Measurements from ENCODE around the gene NTM. TPM values are rescaled to one million over a fixed set of nuclear protein-coding genes. Genes with fewer than 3 reads are reported as not detected.

NTM gene
- polyA plus RNA-seq, 4 donors: 0.94 to 3.1 (median 1.4) TPM; not detected in 1

GRCh38 chr11:131852757-131853156 is 482.3 kb downstream of the NTM start:
- Histone ChIP-seq H3K9me3 (ENCODE audit: control insufficient read depth in 2 of 2, insufficient read depth in 1 of 2, low read depth in 1 of 2, low read length in 1 of 2) (no peaks in the 10 kb centered on the region), H3K27me3 (ENCODE audit: control insufficient read depth in 3 of 3, insufficient read depth in 3 of 3, low read length in 3 of 3) (no peaks in the 10 kb centered on the region), H3K4me1 (ENCODE audit: control insufficient read depth in 3 of 3, insufficient read depth in 2 of 3, low read depth in 1 of 3, low read length in 2 of 3) (no peaks in the 10 kb centered on the region), H3K27ac (ENCODE audit: low read depth in 1 of 3, low read length in 2 of 3) (no peak overlapping the region), H3K4me3 (ENCODE audit: low read depth in 1 of 3, low read length in 3 of 3) (no peak overlapping the region), H3K36me3 (ENCODE audit: control insufficient read depth in 3 of 3, insufficient read depth in 2 of 3, low read depth in 1 of 3, low read length in 3 of 3) (no peaks in the 10 kb centered on the region)
- DNase-seq: no peak
- 90 to 95% (median 93%) methylated on average over 3 of the region's 3 CpGs for WGBS, 3 donors
- no peak for FAIRE-seq

GRCh38 chr11:131854391-131854790 is 484.0 kb downstream of the NTM start:
- no peaks in the 10 kb centered on the region for H3K4me1 ChIP-seq (ENCODE audit: control insufficient read depth in 3 of 3, insufficient read depth in 2 of 3, low read depth in 1 of 3, low read length in 2 of 3)
- no peak overlapping the region for H3K4me3 ChIP-seq (ENCODE audit: low read depth in 1 of 3, low read length in 3 of 3)
- H3K36me3 ChIP-seq (ENCODE audit: control insufficient read depth in 3 of 3, insufficient read depth in 2 of 3, low read depth in 1 of 3, low read length in 3 of 3): no peaks in the 10 kb centered on the region
- DNase-seq (no peak), FAIRE-seq (no peak)
- no peaks in the 10 kb centered on the region for H3K27me3 ChIP-seq (ENCODE audit: control insufficient read depth in 3 of 3, insufficient read depth in 3 of 3, low read length in 3 of 3)
- 79 to 84% (median 81%) methylated on average over 4 of the region's 4 CpGs for WGBS, 3 donors
- H3K9me3 ChIP-seq (ENCODE audit: control insufficient read depth in 2 of 2, insufficient read depth in 1 of 2, low read depth in 1 of 2, low read length in 1 of 2): no peaks in the 10 kb centered on the region
- no peak overlapping the region for H3K27ac ChIP-seq (ENCODE audit: low read depth in 1 of 3, low read length in 2 of 3)

- H3K36me3 ChIP-seq (ENCODE audit: control insufficient read depth in 3 of 3, insufficient read depth in 2 of 3, low read depth in 1 of 3, low read length in 3 of 3): no peaks in the 10 kb centered on the region
- FAIRE-seq: no peak
Observed at GRCh38 chr11:131855320-131855719, 484.9 kb downstream of the NTM start.

GRCh38 chr11:131857246-131857645 is 486.8 kb downstream of the NTM start:
- Histone ChIP-seq H3K4me1 (ENCODE audit: control insufficient read depth in 3 of 3, insufficient read depth in 2 of 3, low read depth in 1 of 3, low read length in 2 of 3) (no peaks in the 10 kb centered on the region), H3K4me3 (ENCODE audit: low read depth in 1 of 3, low read length in 3 of 3) (no peak overlapping the region), H3K9me3 (ENCODE audit: control insufficient read depth in 2 of 2, insufficient read depth in 1 of 2, low read depth in 1 of 2, low read length in 1 of 2) (no peaks in the 10 kb centered on the region), H3K27ac (ENCODE audit: low read depth in 1 of 3, low read length in 2 of 3) (no peak overlapping the region), H3K27me3 (ENCODE audit: control insufficient read depth in 3 of 3, insufficient read depth in 3 of 3, low read length in 3 of 3) (no peaks in the 10 kb centered on the region), H3K36me3 (ENCODE audit: control insufficient read depth in 3 of 3, insufficient read depth in 2 of 3, low read depth in 1 of 3, low read length in 3 of 3) (no peaks in the 10 kb centered on the region)
- no peak for DNase-seq
- 63 to 71% (median 69%) methylated on average over 5 of the region's 5 CpGs for WGBS, 3 donors
- no peak for FAIRE-seq

More at GRCh38 chr11:131855320-131855719, 484.9 kb downstream of the NTM start:
- Histone ChIP-seq H3K4me1 (ENCODE audit: control insufficient read depth in 3 of 3, insufficient read depth in 2 of 3, low read depth in 1 of 3, low read length in 2 of 3) (no peaks in the 10 kb centered on the region), H3K27ac (ENCODE audit: low read depth in 1 of 3, low read length in 2 of 3) (no peak overlapping the region), H3K4me3 (ENCODE audit: low read depth in 1 of 3, low read length in 3 of 3) (no peak overlapping the region), H3K27me3 (ENCODE audit: control insufficient read depth in 3 of 3, insufficient read depth in 3 of 3, low read length in 3 of 3) (no peaks in the 10 kb centered on the region), H3K9me3 (ENCODE audit: control insufficient read depth in 2 of 2, insufficient read depth in 1 of 2, low read depth in 1 of 2, low read length in 1 of 2) (no peaks in the 10 kb centered on the region)
- DNase-seq: no peak

- Histone ChIP-seq H3K4me3 (ENCODE audit: low read depth in 1 of 3, low read length in 3 of 3) (no peak overlapping the region), H3K9me3 (ENCODE audit: control insufficient read depth in 2 of 2, insufficient read depth in 1 of 2, low read depth in 1 of 2, low read length in 1 of 2) (no peaks in the 10 kb centered on the region), H3K27me3 (ENCODE audit: control insufficient read depth in 3 of 3, insufficient read depth in 3 of 3, low read length in 3 of 3) (no peaks in the 10 kb centered on the region), H3K27ac (ENCODE audit: low read depth in 1 of 3, low read length in 2 of 3) (no peak overlapping the region), H3K4me1 (ENCODE audit: control insufficient read depth in 3 of 3, insufficient read depth in 2 of 3, low read depth in 1 of 3, low read length in 2 of 3) (no peaks in the 10 kb centered on the region), H3K36me3 (ENCODE audit: control insufficient read depth in 3 of 3, insufficient read depth in 2 of 3, low read depth in 1 of 3, low read length in 3 of 3) (no peaks in the 10 kb centered on the region)
- DNase-seq (no peak), FAIRE-seq (no peak)
- WGBS, 3 donors: 66 to 72% (median 69%) methylated on average over 11 of the region's 11 CpGs
Observed at GRCh38 chr11:131858505-131858904, 488.1 kb downstream of the NTM start.

GRCh38 chr11:131859538-131860210 is 489.3 kb downstream of the NTM start:
- H3K27me3 ChIP-seq (ENCODE audit: control insufficient read depth in 3 of 3, insufficient read depth in 3 of 3, low read length in 3 of 3): no peaks in the 10 kb centered on the region
- H3K27ac ChIP-seq (ENCODE audit: low read depth in 1 of 3, low read length in 2 of 3): no peak overlapping the region
- H3K4me1 ChIP-seq (ENCODE audit: control insufficient read depth in 3 of 3, insufficient read depth in 2 of 3, low read depth in 1 of 3, low read length in 2 of 3): no peaks in the 10 kb centered on the region
- DNase-seq (no peak), FAIRE-seq (no peak)
- WGBS, 3 donors: 59 to 74% (median 65%) methylated on average over 8 of the region's 8 CpGs
- H3K4me3 ChIP-seq (ENCODE audit: low read depth in 1 of 3, low read length in 3 of 3): no peak overlapping the region
- H3K36me3 ChIP-seq (ENCODE audit: control insufficient read depth in 3 of 3, insufficient read depth in 2 of 3, low read depth in 1 of 3, low read length in 3 of 3): no peaks in the 10 kb centered on the region
- H3K9me3 ChIP-seq (ENCODE audit: control insufficient read depth in 2 of 2, insufficient read depth in 1 of 2, low read depth in 1 of 2, low read length in 1 of 2): no peaks in the 10 kb centered on the region

- WGBS, 3 donors: 68 to 82% (median 82%) methylated on average over 5 of the region's 5 CpGs
- Histone ChIP-seq H3K4me1 (ENCODE audit: control insufficient read depth in 3 of 3, insufficient read depth in 2 of 3, low read depth in 1 of 3, low read length in 2 of 3) (no peaks in the 10 kb centered on the region), H3K36me3 (ENCODE audit: control insufficient read depth in 3 of 3, insufficient read depth in 2 of 3, low read depth in 1 of 3, low read length in 3 of 3) (no peaks in the 10 kb centered on the region), H3K9me3 (ENCODE audit: control insufficient read depth in 2 of 2, insufficient read depth in 1 of 2, low read depth in 1 of 2, low read length in 1 of 2) (no peaks in the 10 kb centered on the region), H3K27ac (ENCODE audit: low read depth in 1 of 3, low read length in 2 of 3) (no peak overlapping the region), H3K4me3 (ENCODE audit: low read depth in 1 of 3, low read length in 3 of 3) (no peak overlapping the region), H3K27me3 (ENCODE audit: control insufficient read depth in 3 of 3, insufficient read depth in 3 of 3, low read length in 3 of 3) (no peaks in the 10 kb centered on the region)
- DNase-seq (no peak), FAIRE-seq (no peak)
Observed at GRCh38 chr11:131864228-131864627, 493.8 kb downstream of the NTM start.

GRCh38 chr11:131865860-131866259 is 495.4 kb downstream of the NTM start:
- no peak for DNase-seq
- Histone ChIP-seq H3K4me3 (ENCODE audit: low read depth in 1 of 3, low read length in 3 of 3) (no peak overlapping the region), H3K9me3 (ENCODE audit: control insufficient read depth in 2 of 2, insufficient read depth in 1 of 2, low read depth in 1 of 2, low read length in 1 of 2) (no peaks in the 10 kb centered on the region), H3K27ac (ENCODE audit: low read depth in 1 of 3, low read length in 2 of 3) (no peak overlapping the region), H3K36me3 (ENCODE audit: control insufficient read depth in 3 of 3, insufficient read depth in 2 of 3, low read depth in 1 of 3, low read length in 3 of 3) (no peaks in the 10 kb centered on the region), H3K4me1 (ENCODE audit: control insufficient read depth in 3 of 3, insufficient read depth in 2 of 3, low read depth in 1 of 3, low read length in 2 of 3) (no peaks in the 10 kb centered on the region), H3K27me3 (ENCODE audit: control insufficient read depth in 3 of 3, insufficient read depth in 3 of 3, low read length in 3 of 3) (no peaks in the 10 kb centered on the region)
- no peak for FAIRE-seq
- 93 to 96% (median 95%) methylated on average over 3 of the region's 3 CpGs for WGBS, 3 donors

All from small intestine (tissue), 7 donors.